Liver (tissue), 9 donors: ENCODE results near the gene SERPINB1. TPM values are rescaled to one million over a fixed set of nuclear protein-coding genes. Genes with fewer than 3 reads are reported as not detected.

Experiments
- DNase-seq: peaks from one replicate; pipeline ENCODE4 v3.0.0-alpha.2; 2017; ENCODE audit warnings: low spot score
- H3K27ac ChIP-seq, 2 donors: one replicate each; pipeline ENCODE4 v1.7.0; 2013; ENCODE audit warnings: inconsistent platforms in 2 of 2, low read length in 2 of 2, control low read depth in 1 of 2, low read depth in 1 of 2, mild to moderate bottlenecking in 1 of 2
- H3K27me3 ChIP-seq, 4 donors: one replicate each; pipeline versions ENCODE4 v1.6.1 to v1.7.0; 2013; ENCODE audit warnings: low read length in 3 of 4, inconsistent platforms in 1 of 4, mild to moderate bottlenecking in 1 of 4, moderate library complexity in 1 of 4; ENCODE audit not compliant: control insufficient read depth in 4 of 4, insufficient read depth in 4 of 4
- H3K36me3 ChIP-seq, 4 donors: one replicate each; pipeline versions ENCODE4 v1.6.1 to v1.7.0; 2013; ENCODE audit warnings: low read length in 3 of 4, mild to moderate bottlenecking in 3 of 4, low read depth in 1 of 4, moderate library complexity in 1 of 4; ENCODE audit not compliant: control insufficient read depth in 4 of 4, insufficient read depth in 3 of 4
- H3K4me1 ChIP-seq, 4 donors: one replicate each; pipeline versions ENCODE4 v1.6.1 to v1.7.0; 2013; ENCODE audit warnings: low read length in 3 of 4, mild to moderate bottlenecking in 3 of 4, moderate library complexity in 1 of 4; ENCODE audit not compliant: control insufficient read depth in 4 of 4, insufficient read depth in 4 of 4
- H3K4me3 ChIP-seq, 3 donors: one replicate each; pipeline versions ENCODE4 v1.6.1 to v1.7.0; 2013; ENCODE audit warnings: low read length in 3 of 3, control low read depth in 1 of 3, low read depth in 1 of 3, mild to moderate bottlenecking in 1 of 3
- H3K9ac ChIP-seq, 2 donors: one replicate each; pipeline ENCODE4 v1.7.0; 2013; ENCODE audit warnings: low read length in 2 of 2, mild to moderate bottlenecking in 2 of 2, moderate library complexity in 2 of 2, control low read depth in 1 of 2, low read depth in 1 of 2
- H3K9me3 ChIP-seq, 4 donors: one replicate each; pipeline versions ENCODE4 v1.6.1 to v1.7.0; 2013; ENCODE audit warnings: low read length in 3 of 4; ENCODE audit not compliant: control insufficient read depth in 4 of 4
- EGR1 ChIP-seq, 2 donors: IDR thresholded peaks; 2 replicates each; pipeline ENCODE4 v1.6.1; 2016 to 2018; ENCODE audit warnings: antibody characterized with exemption in 2 of 2, low read depth in 2 of 2
- FOXA1 ChIP-seq: IDR thresholded peaks from 2 replicates; pipeline ENCODE4 v1.6.1; 2016; ENCODE audit warnings: antibody characterized with exemption
- FOXA2 ChIP-seq: IDR thresholded peaks from 2 replicates; pipeline ENCODE4 v1.6.1; 2016; ENCODE audit warnings: antibody characterized with exemption
- GABPA ChIP-seq, 2 donors: IDR thresholded peaks in 1 of 2; conservative IDR thresholded peaks in 1 of 2; 2 replicates each; pipeline ENCODE4 v1.6.1; 2016; ENCODE audit warnings: antibody characterized with exemption in 2 of 2, mild to moderate bottlenecking in 1 of 2, moderate library complexity in 1 of 2
- HNF4G ChIP-seq: IDR thresholded peaks from 2 replicates; pipeline ENCODE4 v1.6.1; 2016; ENCODE audit warnings: antibody characterized with exemption
- JUND ChIP-seq, 2 donors: IDR thresholded peaks; 2 replicates each; pipeline ENCODE4 v1.6.1; 2016; ENCODE audit warnings: antibody characterized with exemption in 2 of 2
- MAX ChIP-seq: IDR thresholded peaks from 2 replicates; pipeline ENCODE4 v1.6.1; 2016; ENCODE audit warnings: antibody characterized with exemption
- NR2F2 ChIP-seq: IDR thresholded peaks from 2 replicates; pipeline ENCODE4 v1.6.1; 2016; ENCODE audit warnings: antibody characterized with exemption
- RAD21 ChIP-seq, 2 donors: IDR thresholded peaks; 2 replicates each; pipeline ENCODE4 v1.6.1; 2016; ENCODE audit warnings: antibody characterized with exemption in 2 of 2, mild to moderate bottlenecking in 2 of 2
- REST ChIP-seq: IDR thresholded peaks from 2 replicates; pipeline ENCODE4 v1.6.1; 2016; ENCODE audit warnings: antibody characterized with exemption, mild to moderate bottlenecking
- RXRA ChIP-seq, 2 donors: IDR thresholded peaks; 2 replicates each; pipeline ENCODE4 v1.6.1; 2017 to 2018; ENCODE audit warnings: antibody characterized with exemption in 2 of 2, mild to moderate bottlenecking in 1 of 2
- TAF1 ChIP-seq: conservative IDR thresholded peaks from 2 replicates; pipeline ENCODE4 v1.6.1; 2016; ENCODE audit warnings: antibody characterized with exemption, mild to moderate bottlenecking
- YY1 ChIP-seq: IDR thresholded peaks from 2 replicates; pipeline ENCODE4 v1.6.1; 2016; ENCODE audit warnings: antibody characterized with exemption, mild to moderate bottlenecking
- WGBS: extraction: QIAGEN DNeasy Blood & Tissue Kit; methylation state at CpG from one replicate; pipeline ENCODE4 v1.1.7; 2013; 5-methylcytosine and 5-hydroxymethylcytosine counted together
- polyA plus RNA-seq, 2 donors: library from polyadenylated mRNA; stranded (reverse) in 1 of 2; unstranded in 1 of 2; fragments of 200-250 nt in 1 of 2; fragments of >200 nt in 1 of 2; fragmentation: Nextera tagmentation in 1 of 2; extraction: Ambion mirVana in 1 of 2; gene quantifications; one replicate each; pipeline versions ENCODE4 v1.2.1 to v1.2.3, GENCODE V29; 2013 to 2015
- total RNA-seq, 2 donors: library from RNA; depleted of rRNA; stranded (reverse); fragments of >200 nt; gene quantifications; one replicate each; pipeline ENCODE4 v1.2.3, GENCODE V29; 2014
- TF ChIP-seq, protein P1 (sequence below): fragments of 150-350 bp; IDR thresholded peaks from 2 replicates; pipeline ENCODE4 v1.5.1; 2017; ENCODE audit warnings: improper control_type of control experiment, low read depth, low read length; ENCODE audit not compliant: missing input control
- TF ChIP-seq, protein P2 (sequence below): IDR thresholded peaks from 2 replicates; pipeline ENCODE4 v1.6.1; 2016; ENCODE audit warnings: antibody characterized with exemption
- TF ChIP-seq, protein P3 (sequence below): IDR thresholded peaks from 2 replicates; pipeline ENCODE4 v1.6.1; 2016; ENCODE audit warnings: antibody characterized with exemption
- donor health status: healthy.
- donor health status: healthy.
- donor health status: healthy.
- donor health status: healthy.
- donor health status: healthy.

SERPINB1 gene
- total and polyA plus RNA-seq, 4 donors, result 12.5 to 34.3 (median 18.6) TPM

DNA sequence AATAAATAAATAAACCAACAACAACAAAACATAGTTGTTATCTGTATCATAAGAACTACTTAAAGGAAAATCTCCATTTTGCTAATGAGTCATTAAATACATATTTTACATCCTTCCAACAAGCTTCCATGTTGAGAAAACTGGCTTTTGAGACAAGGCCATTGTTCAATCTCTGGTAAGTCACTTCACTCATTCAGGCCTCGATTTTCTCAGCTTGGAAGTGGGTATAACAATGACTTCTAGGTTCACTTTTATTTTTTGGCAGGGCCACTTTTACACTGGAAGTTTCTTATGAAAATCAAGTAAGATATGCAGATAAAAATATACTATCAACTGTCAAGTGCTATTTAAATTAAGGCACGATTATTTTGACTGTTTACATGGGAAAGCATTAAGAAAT, 46.5 kb downstream of the SERPINB1 start:
- peaks cover 0 to 2% (median 0%) of the 10 kb centered on the region in 4 donors for H3K36me3 ChIP-seq
- peak overlapping the region in 1 of 2 donors; percentile 6 for H3K27ac ChIP-seq
- no peak for TF ChIP-seq YY1
- TF ChIP-seq, protein P1, sequence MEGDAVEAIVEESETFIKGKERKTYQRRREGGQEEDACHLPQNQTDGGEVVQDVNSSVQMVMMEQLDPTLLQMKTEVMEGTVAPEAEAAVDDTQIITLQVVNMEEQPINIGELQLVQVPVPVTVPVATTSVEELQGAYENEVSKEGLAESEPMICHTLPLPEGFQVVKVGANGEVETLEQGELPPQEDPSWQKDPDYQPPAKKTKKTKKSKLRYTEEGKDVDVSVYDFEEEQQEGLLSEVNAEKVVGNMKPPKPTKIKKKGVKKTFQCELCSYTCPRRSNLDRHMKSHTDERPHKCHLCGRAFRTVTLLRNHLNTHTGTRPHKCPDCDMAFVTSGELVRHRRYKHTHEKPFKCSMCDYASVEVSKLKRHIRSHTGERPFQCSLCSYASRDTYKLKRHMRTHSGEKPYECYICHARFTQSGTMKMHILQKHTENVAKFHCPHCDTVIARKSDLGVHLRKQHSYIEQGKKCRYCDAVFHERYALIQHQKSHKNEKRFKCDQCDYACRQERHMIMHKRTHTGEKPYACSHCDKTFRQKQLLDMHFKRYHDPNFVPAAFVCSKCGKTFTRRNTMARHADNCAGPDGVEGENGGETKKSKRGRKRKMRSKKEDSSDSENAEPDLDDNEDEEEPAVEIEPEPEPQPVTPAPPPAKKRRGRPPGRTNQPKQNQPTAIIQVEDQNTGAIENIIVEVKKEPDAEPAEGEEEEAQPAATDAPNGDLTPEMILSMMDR, result no peak
- TF ChIP-seq REST, result no peak
- no peak for TF ChIP-seq HNF4G
- TF ChIP-seq MAX, result no peak
- TF ChIP-seq, protein P2, sequence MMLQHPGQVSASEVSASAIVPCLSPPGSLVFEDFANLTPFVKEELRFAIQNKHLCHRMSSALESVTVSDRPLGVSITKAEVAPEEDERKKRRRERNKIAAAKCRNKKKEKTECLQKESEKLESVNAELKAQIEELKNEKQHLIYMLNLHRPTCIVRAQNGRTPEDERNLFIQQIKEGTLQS, result no peak
- TF ChIP-seq TAF1, result no peak
- no peak for TF ChIP-seq RXRA (IDR thresholded peaks at IDR 0.05)
- TF ChIP-seq JUND (IDR thresholded peaks at IDR 0.05), result no peak
- no peak for TF ChIP-seq FOXA1
- TF ChIP-seq RAD21 (IDR thresholded peaks at IDR 0.05), result no peak
- TF ChIP-seq FOXA2, result no peak
- TF ChIP-seq NR2F2, result no peak
- TF ChIP-seq EGR1 (IDR thresholded peaks at IDR 0.05; ENCODE audit: low read depth in 2 of 2), result no peak
- TF ChIP-seq, protein P3, sequence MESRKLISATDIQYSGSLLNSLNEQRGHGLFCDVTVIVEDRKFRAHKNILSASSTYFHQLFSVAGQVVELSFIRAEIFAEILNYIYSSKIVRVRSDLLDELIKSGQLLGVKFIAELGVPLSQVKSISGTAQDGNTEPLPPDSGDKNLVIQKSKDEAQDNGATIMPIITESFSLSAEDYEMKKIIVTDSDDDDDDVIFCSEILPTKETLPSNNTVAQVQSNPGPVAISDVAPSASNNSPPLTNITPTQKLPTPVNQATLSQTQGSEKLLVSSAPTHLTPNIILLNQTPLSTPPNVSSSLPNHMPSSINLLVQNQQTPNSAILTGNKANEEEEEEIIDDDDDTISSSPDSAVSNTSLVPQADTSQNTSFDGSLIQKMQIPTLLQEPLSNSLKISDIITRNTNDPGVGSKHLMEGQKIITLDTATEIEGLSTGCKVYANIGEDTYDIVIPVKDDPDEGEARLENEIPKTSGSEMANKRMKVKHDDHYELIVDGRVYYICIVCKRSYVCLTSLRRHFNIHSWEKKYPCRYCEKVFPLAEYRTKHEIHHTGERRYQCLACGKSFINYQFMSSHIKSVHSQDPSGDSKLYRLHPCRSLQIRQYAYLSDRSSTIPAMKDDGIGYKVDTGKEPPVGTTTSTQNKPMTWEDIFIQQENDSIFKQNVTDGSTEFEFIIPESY, result no peak
- no peak for TF ChIP-seq GABPA (IDR thresholded peaks at IDR 0.05 in 1 of 2, conservative IDR thresholded peaks at IDR 0.05 in 1 of 2)
- H3K27me3 ChIP-seq, result no peaks in the 10 kb centered on the region
- peaks cover 0 to 3% (median 1%) of the 10 kb centered on the region in 4 donors for H3K4me1 ChIP-seq
- no peak for DNase-seq
- WGBS, result 83% methylated on average over 2 of the region's 2 CpGs
- H3K9me3 ChIP-seq, result no peaks in the 10 kb centered on the region
- no peak overlapping the region for H3K9ac ChIP-seq
- no peak overlapping the region for H3K4me3 ChIP-seq
